PC-3 (cell line): ENCODE results near the gene ACBD6.

Experiments
- EZH2 ChIP-seq: fragments of 300-600 bp; sonication (generic); IDR thresholded peaks from one replicate; pipeline ENCODE4 v1.6.1; 2017; ENCODE audit warnings: antibody characterized with exemption, mild to moderate bottlenecking, low read length; ENCODE audit not compliant: unreplicated experiment
- TF ChIP-seq, protein P1 (sequence below): fragments of 300-600 bp; sonication (generic); conservative IDR thresholded peaks from 2 replicates; pipeline ENCODE4 v1.5.1; 2017; ENCODE audit warnings: antibody characterized with exemption, low read depth, mild to moderate bottlenecking, low read length

DNA sequence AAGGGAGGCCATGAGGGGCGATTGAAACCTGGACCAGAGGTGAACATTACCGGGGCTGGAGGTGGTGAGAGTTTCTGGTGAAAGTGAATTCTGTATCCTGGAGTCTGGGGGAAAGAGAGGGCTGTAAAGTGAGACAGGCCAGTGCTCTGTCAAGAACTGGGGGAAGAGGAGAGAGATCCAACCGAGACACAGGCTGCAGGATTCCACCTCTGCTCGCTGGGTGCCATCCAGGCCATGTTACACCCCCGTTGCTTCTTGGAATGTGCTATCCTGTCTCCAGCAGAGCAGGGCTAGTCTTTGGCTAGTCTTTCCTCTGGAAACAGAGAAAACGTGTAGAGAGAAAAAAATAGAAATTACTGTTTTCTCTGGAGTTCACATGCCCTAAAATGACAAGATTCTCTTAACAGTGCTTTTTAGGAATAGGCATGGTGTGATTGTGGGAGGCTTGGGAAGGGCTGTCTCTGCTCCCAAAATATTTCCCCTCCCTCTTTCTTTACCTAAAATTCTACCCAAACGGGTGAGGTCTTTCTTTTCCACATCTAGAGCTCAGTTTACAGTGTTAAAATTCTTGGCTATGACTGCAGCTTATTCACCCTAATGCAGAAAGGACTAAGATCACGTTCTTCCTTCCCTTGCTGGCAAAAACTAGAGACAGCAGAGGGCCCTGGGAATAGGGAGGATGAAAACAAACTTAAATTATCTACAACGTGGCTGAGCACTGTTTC lies 39.9 kb upstream of the ACBD6 start:
- TF ChIP-seq EZH2 = no peak
- TF ChIP-seq, protein P1, sequence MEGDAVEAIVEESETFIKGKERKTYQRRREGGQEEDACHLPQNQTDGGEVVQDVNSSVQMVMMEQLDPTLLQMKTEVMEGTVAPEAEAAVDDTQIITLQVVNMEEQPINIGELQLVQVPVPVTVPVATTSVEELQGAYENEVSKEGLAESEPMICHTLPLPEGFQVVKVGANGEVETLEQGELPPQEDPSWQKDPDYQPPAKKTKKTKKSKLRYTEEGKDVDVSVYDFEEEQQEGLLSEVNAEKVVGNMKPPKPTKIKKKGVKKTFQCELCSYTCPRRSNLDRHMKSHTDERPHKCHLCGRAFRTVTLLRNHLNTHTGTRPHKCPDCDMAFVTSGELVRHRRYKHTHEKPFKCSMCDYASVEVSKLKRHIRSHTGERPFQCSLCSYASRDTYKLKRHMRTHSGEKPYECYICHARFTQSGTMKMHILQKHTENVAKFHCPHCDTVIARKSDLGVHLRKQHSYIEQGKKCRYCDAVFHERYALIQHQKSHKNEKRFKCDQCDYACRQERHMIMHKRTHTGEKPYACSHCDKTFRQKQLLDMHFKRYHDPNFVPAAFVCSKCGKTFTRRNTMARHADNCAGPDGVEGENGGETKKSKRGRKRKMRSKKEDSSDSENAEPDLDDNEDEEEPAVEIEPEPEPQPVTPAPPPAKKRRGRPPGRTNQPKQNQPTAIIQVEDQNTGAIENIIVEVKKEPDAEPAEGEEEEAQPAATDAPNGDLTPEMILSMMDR = no peak
